ENCODE data around the gene HS6ST3.

The HS6ST3 gene

DNA sequence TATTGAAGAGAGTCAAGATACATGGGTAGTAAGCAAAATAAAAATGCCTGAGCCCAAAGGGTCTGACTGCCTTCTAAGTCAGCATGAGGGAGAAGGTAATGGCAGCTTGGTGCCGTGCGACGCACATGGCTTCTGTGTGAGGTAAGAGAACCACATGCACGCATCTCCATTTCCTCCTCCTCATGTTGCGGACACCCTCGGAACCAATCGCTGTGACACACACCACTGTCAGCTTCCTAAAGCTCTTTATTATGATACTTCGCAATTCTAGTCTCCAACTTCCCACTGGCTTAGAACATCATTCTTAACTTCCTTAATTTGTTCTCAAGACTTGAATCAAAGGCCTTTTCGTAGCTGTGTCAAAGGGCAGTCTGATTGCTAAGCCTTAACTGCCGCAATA, 734.2 kb downstream of the HS6ST3 start:
- peak; percentile 41 for DNase-seq (ENCODE audit: low read depth)
- TF ChIP-seq, protein P1, sequence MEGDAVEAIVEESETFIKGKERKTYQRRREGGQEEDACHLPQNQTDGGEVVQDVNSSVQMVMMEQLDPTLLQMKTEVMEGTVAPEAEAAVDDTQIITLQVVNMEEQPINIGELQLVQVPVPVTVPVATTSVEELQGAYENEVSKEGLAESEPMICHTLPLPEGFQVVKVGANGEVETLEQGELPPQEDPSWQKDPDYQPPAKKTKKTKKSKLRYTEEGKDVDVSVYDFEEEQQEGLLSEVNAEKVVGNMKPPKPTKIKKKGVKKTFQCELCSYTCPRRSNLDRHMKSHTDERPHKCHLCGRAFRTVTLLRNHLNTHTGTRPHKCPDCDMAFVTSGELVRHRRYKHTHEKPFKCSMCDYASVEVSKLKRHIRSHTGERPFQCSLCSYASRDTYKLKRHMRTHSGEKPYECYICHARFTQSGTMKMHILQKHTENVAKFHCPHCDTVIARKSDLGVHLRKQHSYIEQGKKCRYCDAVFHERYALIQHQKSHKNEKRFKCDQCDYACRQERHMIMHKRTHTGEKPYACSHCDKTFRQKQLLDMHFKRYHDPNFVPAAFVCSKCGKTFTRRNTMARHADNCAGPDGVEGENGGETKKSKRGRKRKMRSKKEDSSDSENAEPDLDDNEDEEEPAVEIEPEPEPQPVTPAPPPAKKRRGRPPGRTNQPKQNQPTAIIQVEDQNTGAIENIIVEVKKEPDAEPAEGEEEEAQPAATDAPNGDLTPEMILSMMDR (IDR thresholded peaks at IDR 0.05; ENCODE audit: low read length, missing control alignments) = no peak
- no peak overlapping the region for H3K4me3 ChIP-seq (replicated peaks; ENCODE audit: low read depth, low read length)

DNA sequence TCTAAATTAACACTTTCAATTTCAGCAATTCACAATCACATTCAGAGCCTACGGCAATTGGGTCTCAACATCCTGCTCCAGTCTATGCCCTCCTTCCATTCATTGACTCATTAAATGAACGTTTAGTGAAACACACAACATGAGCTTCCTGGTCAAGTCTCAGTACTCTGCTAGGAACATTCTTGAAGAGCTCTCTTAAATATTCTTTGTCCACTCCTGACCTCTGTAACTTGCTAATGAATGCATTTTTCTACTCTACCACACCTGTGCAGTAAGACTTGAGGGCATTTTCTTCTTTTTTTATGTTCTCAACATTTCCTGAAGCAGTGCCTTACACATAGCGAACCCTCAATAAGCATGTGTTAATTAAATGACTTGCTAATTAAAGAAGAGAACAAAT, 735.7 kb downstream of the HS6ST3 start:
- TF ChIP-seq, protein P1 (IDR thresholded peaks at IDR 0.05; ENCODE audit: low read length, missing control alignments) = no peak
- no peak overlapping the region for H3K4me3 ChIP-seq (replicated peaks; ENCODE audit: low read depth, low read length)
- no peak for DNase-seq (ENCODE audit: low read depth)

DNA sequence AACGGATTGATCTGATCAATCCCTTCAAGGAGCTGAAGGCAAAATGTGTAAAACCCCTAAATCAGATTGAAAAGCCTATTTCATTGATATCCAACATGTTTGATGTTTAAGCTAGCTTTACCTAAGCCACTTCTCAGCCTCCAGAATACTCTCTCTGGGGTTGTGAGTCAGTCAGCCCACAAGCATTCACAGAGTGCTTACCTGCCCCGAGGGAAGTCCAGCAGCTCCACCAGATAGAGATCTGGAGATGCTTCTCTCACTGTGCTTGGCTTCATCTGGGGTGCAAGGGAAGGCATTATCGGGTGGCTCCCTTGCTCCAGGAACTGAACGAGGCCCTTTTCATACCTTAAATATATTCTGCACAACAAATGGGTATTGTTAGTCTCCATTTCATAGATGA, 744.7 kb downstream of the HS6ST3 start:
- TF ChIP-seq, protein P1 (IDR thresholded peaks at IDR 0.05; ENCODE audit: low read length, missing control alignments) = no peak
- no peak for DNase-seq (ENCODE audit: low read depth)
- H3K4me3 ChIP-seq (replicated peaks; ENCODE audit: low read depth, low read length) = no peak overlapping the region

DNA sequence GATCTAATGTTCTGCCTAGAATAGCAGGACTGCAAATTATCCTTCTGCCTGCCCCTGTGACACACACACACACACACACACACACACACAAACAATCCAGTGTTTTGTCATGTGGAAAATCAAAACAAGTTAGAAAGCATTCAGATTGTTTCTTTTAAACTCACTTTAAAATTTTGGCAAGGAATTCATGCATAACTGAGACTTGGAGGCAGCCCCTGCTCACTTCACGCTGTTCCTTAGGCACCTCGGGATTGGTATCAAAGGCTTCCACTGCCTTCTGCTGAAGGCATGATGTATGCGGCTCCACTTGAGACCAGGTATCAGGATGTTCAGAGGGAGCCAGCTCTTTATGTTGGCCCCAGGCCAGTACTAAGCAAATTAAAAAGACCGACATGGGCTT, 745.6 kb downstream of the HS6ST3 start:
- TF ChIP-seq, protein P1 (IDR thresholded peaks at IDR 0.05; ENCODE audit: low read length, missing control alignments) = no peak
- DNase-seq (ENCODE audit: low read depth) = no peak
- no peak overlapping the region for H3K4me3 ChIP-seq (replicated peaks; ENCODE audit: low read depth, low read length)

DNA sequence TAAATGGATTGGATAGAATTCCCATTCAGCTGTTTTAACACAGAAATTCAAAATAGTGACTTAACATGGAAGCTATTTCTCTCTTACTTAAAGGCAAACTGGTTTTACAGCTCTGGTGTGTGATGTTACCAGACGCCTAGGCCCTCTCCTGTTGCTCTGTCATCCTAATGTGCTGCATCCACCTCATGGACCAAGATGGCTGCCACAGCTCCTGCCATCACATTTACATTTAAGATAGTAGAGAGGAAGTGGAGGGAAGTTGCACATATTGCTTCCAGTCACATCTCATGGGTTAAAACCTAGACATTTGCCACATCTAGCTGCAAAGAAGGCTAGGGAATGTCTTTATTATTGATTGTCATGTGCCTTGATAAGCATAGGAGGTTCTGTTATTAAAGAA, 746.8 kb downstream of the HS6ST3 start:
- no peak overlapping the region for H3K4me3 ChIP-seq (replicated peaks; ENCODE audit: low read depth, low read length)
- TF ChIP-seq, protein P1 (IDR thresholded peaks at IDR 0.05; ENCODE audit: low read length, missing control alignments) = no peak
- DNase-seq (ENCODE audit: low read depth) = no peak

DNA sequence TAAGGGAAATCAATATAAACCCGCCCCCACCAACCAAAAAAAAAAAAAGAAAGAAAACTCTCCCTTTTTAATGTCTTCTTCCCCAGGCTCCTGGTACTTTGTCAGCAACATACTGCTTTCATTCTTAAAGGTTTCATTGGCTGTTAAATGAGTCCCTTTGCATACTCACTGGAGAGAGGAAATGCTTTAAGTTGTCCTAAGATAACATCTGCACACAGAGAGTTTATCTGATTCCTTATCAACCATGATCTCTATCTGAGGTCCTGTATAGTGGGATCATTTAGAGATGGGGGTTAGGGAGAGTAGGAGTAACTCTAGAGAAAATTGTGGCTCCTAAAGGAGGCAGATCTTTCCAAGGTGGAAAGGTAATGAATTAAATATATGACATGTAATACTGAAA, 747.9 kb downstream of the HS6ST3 start:
- TF ChIP-seq, protein P1 (IDR thresholded peaks at IDR 0.05; ENCODE audit: low read length, missing control alignments) = no peak
- H3K4me3 ChIP-seq (replicated peaks; ENCODE audit: low read depth, low read length) = no peak overlapping the region
- no peak for DNase-seq (ENCODE audit: low read depth)

DNA sequence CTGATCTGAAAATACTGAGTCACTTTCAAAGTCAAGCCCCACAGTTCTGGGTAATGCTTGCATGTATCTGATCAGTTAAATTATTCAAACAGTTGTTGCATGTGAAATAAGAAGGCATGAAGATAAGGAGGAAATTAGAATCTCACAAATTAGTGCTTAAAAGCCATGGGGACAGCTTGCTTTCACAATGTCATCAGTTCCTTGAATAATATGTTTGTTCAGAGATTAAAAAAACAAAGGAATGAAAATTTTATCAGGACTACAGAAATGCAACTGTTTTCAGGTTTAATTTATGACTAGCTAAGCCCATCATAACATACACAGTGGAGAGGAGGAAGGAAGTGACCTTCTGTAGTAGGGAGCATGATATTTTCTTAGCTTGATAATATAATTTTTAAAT, 754.3 kb downstream of the HS6ST3 start:
- TF ChIP-seq, protein P1 (IDR thresholded peaks at IDR 0.05; ENCODE audit: low read length, missing control alignments) = no peak
- DNase-seq (ENCODE audit: low read depth) = no peak
- no peak overlapping the region for H3K4me3 ChIP-seq (replicated peaks; ENCODE audit: low read depth, low read length)
